Endothelial cell (in vitro differentiated cells): ENCODE results near the gene PCDHA5. TPM values are rescaled to one million over a fixed set of nuclear protein-coding genes. Genes with fewer than 3 reads are reported as not detected.
"Not testable (repeated sequence)": the region's sequence is repeated elsewhere in the genome, so short reads cannot be mapped to it uniquely, and the experiment has no call there.

Experiments
- DNase-seq: peaks from one replicate; pipeline ENCODE4 v3.0.0; 2021; ENCODE audit warnings: low spot score
- H3K27ac Mint-ChIP-seq: one replicate; pipeline ENCODE4 v1.8.0; 2021; ENCODE audit warnings: mixed read lengths, inconsistent platforms; ENCODE audit not compliant: unreplicated experiment
- H3K27me3 Mint-ChIP-seq: one replicate; pipeline ENCODE4 v1.8.0; 2021; ENCODE audit warnings: mild to moderate bottlenecking, moderate library complexity, mixed read lengths, inconsistent platforms; ENCODE audit not compliant: unreplicated experiment
- H3K36me3 Mint-ChIP-seq: one replicate; pipeline ENCODE4 v1.8.0; 2021; ENCODE audit warnings: mild to moderate bottlenecking, low read depth, mixed read lengths, inconsistent platforms; ENCODE audit not compliant: unreplicated experiment
- H3K4me1 Mint-ChIP-seq: one replicate; pipeline ENCODE4 v1.8.0; 2021; ENCODE audit warnings: mild to moderate bottlenecking, mixed read lengths, inconsistent platforms; ENCODE audit not compliant: unreplicated experiment
- H3K4me3 Mint-ChIP-seq: one replicate; pipeline ENCODE4 v1.8.0; 2021; ENCODE audit warnings: mild to moderate bottlenecking, mixed read lengths, inconsistent platforms; ENCODE audit not compliant: unreplicated experiment
- H3K9me3 Mint-ChIP-seq: one replicate; pipeline ENCODE4 v1.8.0; 2021; ENCODE audit warnings: mixed read lengths, inconsistent platforms; ENCODE audit not compliant: unreplicated experiment
- total RNA-seq: library from RNA; stranded (reverse); fragmentation: NEBNext Ultra II Directional; extraction: Animal tissue kit (Norgen Biotek cat#: 25700); gene quantifications from one replicate; pipeline ENCODE4 v1.2.1, GENCODE V29; 2021; ENCODE audit not compliant: unreplicated experiment
- TF ChIP-seq, protein P1 (sequence below): fragments of 200-600 bp; sonication (generic); IDR thresholded peaks from one replicate; pipeline ENCODE4 v1.5.0; 2021; ENCODE audit warnings: antibody characterized with exemption; ENCODE audit not compliant: unreplicated experiment

The PCDHA5 gene
- total RNA-seq, 1 donor from 2014 or later, result 2.7 TPM

DNA sequence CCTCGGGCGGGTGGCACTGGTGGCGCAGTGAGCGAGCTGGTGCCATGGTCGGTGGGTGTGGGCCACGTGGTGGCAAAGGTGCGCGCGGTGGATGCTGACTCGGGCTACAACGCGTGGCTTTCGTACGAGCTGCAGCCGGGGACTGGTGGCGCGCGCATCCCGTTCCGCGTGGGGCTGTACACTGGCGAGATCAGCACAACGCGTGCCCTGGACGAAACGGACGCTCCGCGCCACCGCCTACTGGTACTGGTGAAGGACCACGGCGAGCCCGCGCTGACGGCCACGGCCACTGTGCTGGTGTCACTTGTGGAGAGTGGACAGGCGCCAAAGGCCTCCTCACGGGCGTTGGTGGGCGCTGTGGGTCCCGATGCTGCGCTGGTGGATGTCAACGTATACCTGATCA is 12.5 kb upstream of the PCDHA5 start:
- no peak overlapping the region for H3K4me3 Mint-ChIP-seq
- DNase-seq, result no peak
- H3K9me3 Mint-ChIP-seq, result no peaks in the 10 kb centered on the region
- TF ChIP-seq, protein P1, sequence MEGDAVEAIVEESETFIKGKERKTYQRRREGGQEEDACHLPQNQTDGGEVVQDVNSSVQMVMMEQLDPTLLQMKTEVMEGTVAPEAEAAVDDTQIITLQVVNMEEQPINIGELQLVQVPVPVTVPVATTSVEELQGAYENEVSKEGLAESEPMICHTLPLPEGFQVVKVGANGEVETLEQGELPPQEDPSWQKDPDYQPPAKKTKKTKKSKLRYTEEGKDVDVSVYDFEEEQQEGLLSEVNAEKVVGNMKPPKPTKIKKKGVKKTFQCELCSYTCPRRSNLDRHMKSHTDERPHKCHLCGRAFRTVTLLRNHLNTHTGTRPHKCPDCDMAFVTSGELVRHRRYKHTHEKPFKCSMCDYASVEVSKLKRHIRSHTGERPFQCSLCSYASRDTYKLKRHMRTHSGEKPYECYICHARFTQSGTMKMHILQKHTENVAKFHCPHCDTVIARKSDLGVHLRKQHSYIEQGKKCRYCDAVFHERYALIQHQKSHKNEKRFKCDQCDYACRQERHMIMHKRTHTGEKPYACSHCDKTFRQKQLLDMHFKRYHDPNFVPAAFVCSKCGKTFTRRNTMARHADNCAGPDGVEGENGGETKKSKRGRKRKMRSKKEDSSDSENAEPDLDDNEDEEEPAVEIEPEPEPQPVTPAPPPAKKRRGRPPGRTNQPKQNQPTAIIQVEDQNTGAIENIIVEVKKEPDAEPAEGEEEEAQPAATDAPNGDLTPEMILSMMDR, result no peak
- H3K4me1 Mint-ChIP-seq, result peaks cover 10% of the 10 kb centered on the region
- no peak overlapping the region for H3K27ac Mint-ChIP-seq
- H3K27me3 Mint-ChIP-seq, result peaks cover 2% of the 10 kb centered on the region
- peaks cover 7% of the 10 kb centered on the region for H3K36me3 Mint-ChIP-seq

DNA sequence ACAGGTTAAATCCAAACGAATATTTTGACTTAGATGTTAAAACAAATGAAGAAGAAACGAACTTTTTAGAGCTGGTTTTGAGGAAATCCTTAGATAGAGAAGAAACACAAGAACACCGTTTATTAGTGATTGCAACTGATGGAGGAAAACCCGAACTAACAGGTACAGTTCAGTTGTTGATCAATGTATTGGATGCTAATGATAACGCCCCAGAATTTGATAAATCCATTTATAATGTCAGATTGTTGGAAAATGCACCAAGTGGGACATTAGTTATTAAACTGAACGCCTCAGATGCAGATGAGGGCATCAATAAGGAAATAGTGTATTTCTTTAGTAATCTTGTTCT is 842 bp downstream of the PCDHA5 start:
- Mint-ChIP-seq H3K36me3 (peaks cover 12% of the 10 kb centered on the region), H3K4me3 (no peak overlapping the region), H3K27me3 (no peaks in the 10 kb centered on the region), H3K4me1 (peaks cover 3% of the 10 kb centered on the region), H3K9me3 (no peaks in the 10 kb centered on the region), H3K27ac (no peak overlapping the region)
- DNase-seq, result no peak
- TF ChIP-seq, protein P1, result no peak

DNA sequence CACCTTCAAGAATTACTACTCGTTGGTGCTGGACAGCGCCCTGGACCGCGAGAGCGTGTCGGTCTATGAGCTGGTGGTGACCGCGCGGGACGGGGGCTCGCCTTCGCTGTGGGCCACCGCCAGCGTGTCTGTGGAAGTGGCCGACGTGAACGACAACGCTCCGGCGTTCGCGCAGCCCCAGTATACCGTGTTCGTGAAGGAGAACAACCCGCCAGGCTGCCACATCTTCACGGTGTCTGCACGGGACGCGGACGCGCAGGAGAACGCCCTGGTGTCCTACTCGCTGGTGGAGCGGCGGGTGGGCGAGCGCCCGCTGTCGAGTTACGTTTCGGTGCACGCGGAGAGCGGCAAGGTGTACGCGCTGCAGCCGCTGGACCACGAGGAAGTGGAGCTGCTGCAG is 1.6 kb downstream of the PCDHA5 start:
- DNase-seq, H3K4me1 Mint-ChIP-seq, H3K4me3 Mint-ChIP-seq, H3K27ac Mint-ChIP-seq, H3K9me3 Mint-ChIP-seq, H3K27me3 Mint-ChIP-seq: not testable (repeated sequence)
- peaks cover 12% of the 10 kb centered on the region for H3K36me3 Mint-ChIP-seq

DNA sequence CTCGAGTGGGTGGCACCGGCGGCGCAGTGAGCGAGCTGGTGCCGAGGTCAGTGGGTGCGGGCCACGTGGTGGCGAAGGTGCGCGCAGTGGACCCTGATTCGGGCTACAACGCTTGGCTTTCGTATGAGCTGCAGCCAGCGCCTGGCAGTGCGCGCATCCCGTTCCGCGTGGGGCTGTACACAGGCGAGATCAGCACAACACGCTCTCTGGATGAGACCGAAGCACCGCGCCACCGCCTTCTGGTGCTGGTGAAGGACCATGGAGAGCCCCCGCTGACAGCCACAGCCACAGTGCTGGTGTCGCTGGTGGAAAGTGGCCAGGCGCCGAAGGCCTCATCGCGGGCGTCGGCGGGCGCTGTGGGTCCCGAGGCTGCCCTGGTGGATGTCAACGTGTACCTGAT is 2.1 kb downstream of the PCDHA5 start:
- H3K27me3 Mint-ChIP-seq, result no peaks in the 10 kb centered on the region
- DNase-seq, result no peak
- H3K9me3 Mint-ChIP-seq, result no peaks in the 10 kb centered on the region
- peaks cover 14% of the 10 kb centered on the region for H3K36me3 Mint-ChIP-seq
- peaks cover 3% of the 10 kb centered on the region for H3K4me1 Mint-ChIP-seq
- H3K27ac Mint-ChIP-seq, result no peak overlapping the region
- TF ChIP-seq, protein P1, result no peak
- no peak overlapping the region for H3K4me3 Mint-ChIP-seq

DNA sequence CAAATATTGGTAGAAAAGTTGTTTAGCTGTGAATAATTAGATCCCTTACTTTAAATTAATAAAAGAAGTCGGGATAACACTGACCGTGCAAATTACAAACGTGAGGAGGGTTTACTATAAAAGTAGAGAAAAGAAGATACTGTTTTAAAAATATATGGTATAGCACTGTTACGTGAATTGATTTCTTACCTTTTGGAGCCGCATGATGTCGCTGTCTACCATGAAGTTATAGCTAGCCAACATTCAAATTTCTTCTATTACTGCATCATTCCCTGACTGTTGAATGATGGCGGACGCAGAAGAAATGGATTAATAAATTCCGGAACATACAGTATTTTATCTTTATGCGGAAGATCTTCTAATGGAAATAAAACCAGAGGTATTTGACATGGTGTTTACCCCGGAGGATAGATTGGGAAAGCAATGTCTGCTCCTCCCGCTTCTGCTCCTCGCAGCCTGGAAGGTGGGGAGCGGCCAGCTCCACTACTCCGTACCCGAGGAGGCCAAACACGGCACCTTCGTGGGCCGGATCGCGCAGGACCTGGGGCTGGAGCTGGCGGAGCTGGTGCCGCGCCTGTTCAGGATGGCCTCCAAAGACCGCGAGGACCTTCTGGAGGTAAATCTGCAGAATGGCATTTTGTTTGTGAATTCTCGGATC is 6.4 kb downstream of the PCDHA5 start, which contains the start of gene PCDHA6:
Gene PCDHA6, plus strand, starts transcription at position 257 of the 658 bp plus-strand sequence. Its CDS starts 132 bp downstream, at position 389.
- DNase-seq, result no peak
- Mint-ChIP-seq H3K4me1 (peaks cover 3% of the 10 kb centered on the region), H3K27ac (peak within 1 kb of the TSS; percentile 0), H3K36me3 (peaks cover 9% of the 10 kb centered on the region), H3K9me3 (no peaks in the 10 kb centered on the region), H3K4me3 (peak within 1 kb of the TSS; percentile 4), H3K27me3 (no peaks in the 10 kb centered on the region)
- TF ChIP-seq, protein P1, result no peak
